Muscle layer of colon (tissue), 2 donors: Measurements from ENCODE around the gene SFTPA1.
"Not testable (repeated sequence)": the region's sequence is repeated elsewhere in the genome, so short reads cannot be mapped to it uniquely, and the experiment has no call there.

Source experiments
- H3K27ac ChIP-seq: one replicate; pipeline ENCODE4 v1.7.0; 2013; ENCODE audit warnings: low read depth, mild to moderate bottlenecking, low read length, moderate library complexity
- H3K27me3 ChIP-seq, 2 donors: one replicate each; pipeline ENCODE4 v1.7.0; 2013; ENCODE audit warnings: low read length in 2 of 2, mild to moderate bottlenecking in 2 of 2; ENCODE audit not compliant: insufficient read depth in 2 of 2, control insufficient read depth in 1 of 2
- H3K36me3 ChIP-seq: one replicate; pipeline ENCODE4 v1.7.0; 2013; ENCODE audit warnings: mild to moderate bottlenecking, low read length; ENCODE audit not compliant: insufficient read depth
- H3K4me1 ChIP-seq: one replicate; pipeline ENCODE4 v1.7.0; 2013; ENCODE audit warnings: mild to moderate bottlenecking, low read length; ENCODE audit not compliant: insufficient read depth
- H3K4me3 ChIP-seq, 2 donors: one replicate each; pipeline ENCODE4 v1.7.0; 2013; ENCODE audit warnings: low read length in 2 of 2, low read depth in 1 of 2, mild to moderate bottlenecking in 1 of 2, moderate library complexity in 1 of 2
- H3K9ac ChIP-seq: one replicate; pipeline ENCODE4 v1.7.0; 2013; ENCODE audit warnings: low read length
- H3K9me3 ChIP-seq: one replicate; pipeline ENCODE4 v1.7.0; 2013; ENCODE audit warnings: mild to moderate bottlenecking, low read length
- donor health status: abdominal sarcoma.
- donor health status: Adenocarcinoma of cecum.

The SFTPA1 gene

GRCh38 chr10:79586933-79587332, 23.8 kb upstream of the SFTPA1 start:
- H3K27me3 ChIP-seq, result peaks cover 0 to 4% of the 10 kb centered on the region in 2 donors
- H3K9ac ChIP-seq, result no peak overlapping the region
- H3K36me3 ChIP-seq, result no peaks in the 10 kb centered on the region
- no peak overlapping the region for H3K27ac ChIP-seq
- no peaks in the 10 kb centered on the region for H3K4me1 ChIP-seq
- no peaks in the 10 kb centered on the region for H3K9me3 ChIP-seq
- H3K4me3 ChIP-seq, result no peak overlapping the region

GRCh38 chr10:79588800-79589199, 21.9 kb upstream of the SFTPA1 start:
- H3K4me3 ChIP-seq, result no peak overlapping the region
- no peak overlapping the region for H3K9ac ChIP-seq
- no peak overlapping the region for H3K27ac ChIP-seq
- no peaks in the 10 kb centered on the region for H3K9me3 ChIP-seq
- H3K27me3 ChIP-seq, result peaks cover 0 to 4% of the 10 kb centered on the region in 2 donors
- no peaks in the 10 kb centered on the region for H3K4me1 ChIP-seq
- no peaks in the 10 kb centered on the region for H3K36me3 ChIP-seq

GRCh38 chr10:79593377-79593776, 17.4 kb upstream of the SFTPA1 start:
- no peaks in the 10 kb centered on the region for H3K9me3 ChIP-seq
- H3K4me1 ChIP-seq, result no peaks in the 10 kb centered on the region
- H3K4me3 ChIP-seq, result no peak overlapping the region
- H3K27ac ChIP-seq, result no peak overlapping the region
- H3K9ac ChIP-seq, result no peak overlapping the region
- no peaks in the 10 kb centered on the region for H3K36me3 ChIP-seq
- H3K27me3 ChIP-seq, result peaks cover 0 to 4% of the 10 kb centered on the region in 2 donors

GRCh38 chr10:79594565-79594964, 16.2 kb upstream of the SFTPA1 start:
- not testable (repeated sequence) for H3K27ac ChIP-seq, H3K4me3 ChIP-seq, H3K9me3 ChIP-seq, H3K4me1 ChIP-seq, H3K27me3 ChIP-seq, H3K9ac ChIP-seq, H3K36me3 ChIP-seq

GRCh38 chr10:79595510-79595909, 15.2 kb upstream of the SFTPA1 start:
- Histone ChIP-seq H3K27me3 (no peaks in the 10 kb centered on the region), H3K9ac (no peak overlapping the region), H3K4me3 (no peak overlapping the region), H3K36me3 (no peaks in the 10 kb centered on the region), H3K27ac (no peak overlapping the region), H3K4me1 (no peaks in the 10 kb centered on the region), H3K9me3 (no peaks in the 10 kb centered on the region)

DNA sequence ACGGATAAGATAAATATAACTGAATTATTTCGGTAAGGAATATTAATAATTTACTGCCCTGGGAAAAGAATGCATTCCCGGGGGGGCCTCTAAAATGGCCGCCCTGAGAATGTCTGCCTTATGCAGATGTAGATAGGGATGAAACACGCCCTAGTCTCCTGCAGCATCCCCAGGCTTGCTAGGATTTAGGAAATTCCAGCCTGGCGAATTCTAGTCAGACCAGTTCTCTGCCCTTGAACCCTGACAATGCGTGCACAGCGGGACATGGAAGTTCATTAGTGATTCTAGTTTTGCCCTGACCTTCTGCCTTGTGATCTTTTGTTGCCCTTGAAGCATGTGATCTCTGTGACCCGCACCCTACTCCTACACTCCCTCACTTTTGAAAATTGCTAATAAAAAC, 11.1 kb upstream of the SFTPA1 start:
- not testable (repeated sequence) for H3K9me3 ChIP-seq, H3K4me3 ChIP-seq, H3K9ac ChIP-seq, H3K27ac ChIP-seq, H3K27me3 ChIP-seq, H3K4me1 ChIP-seq, H3K36me3 ChIP-seq

DNA sequence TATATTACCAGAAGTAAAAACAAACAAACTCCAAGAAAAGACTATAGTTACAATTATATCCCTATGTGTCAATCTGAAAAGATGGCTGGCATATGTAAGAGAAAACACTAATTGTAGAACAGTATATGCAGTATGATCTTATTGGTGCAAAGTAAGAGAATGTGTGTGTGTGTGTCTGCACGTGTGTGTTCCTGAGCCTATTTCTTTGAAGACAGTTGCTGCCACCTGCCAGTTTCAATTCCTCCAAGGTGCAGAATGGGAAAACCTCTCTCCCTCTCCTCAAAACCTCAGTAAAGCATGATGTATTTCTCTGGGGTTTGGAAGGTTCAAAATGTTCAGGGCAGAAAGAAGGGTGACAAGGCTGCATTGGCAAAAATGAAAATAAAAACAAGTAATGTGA, 8.8 kb upstream of the SFTPA1 start:
- Histone ChIP-seq H3K27me3 (no peaks in the 10 kb centered on the region), H3K9ac (no peak overlapping the region), H3K4me3 (no peak overlapping the region), H3K27ac (no peak overlapping the region), H3K4me1 (no peaks in the 10 kb centered on the region), H3K36me3 (no peaks in the 10 kb centered on the region), H3K9me3 (no peaks in the 10 kb centered on the region)

- H3K4me3 ChIP-seq, result no peak overlapping the region
Measured at GRCh38 chr10:79602953-79603352, 7.8 kb upstream of the SFTPA1 start.

DNA sequence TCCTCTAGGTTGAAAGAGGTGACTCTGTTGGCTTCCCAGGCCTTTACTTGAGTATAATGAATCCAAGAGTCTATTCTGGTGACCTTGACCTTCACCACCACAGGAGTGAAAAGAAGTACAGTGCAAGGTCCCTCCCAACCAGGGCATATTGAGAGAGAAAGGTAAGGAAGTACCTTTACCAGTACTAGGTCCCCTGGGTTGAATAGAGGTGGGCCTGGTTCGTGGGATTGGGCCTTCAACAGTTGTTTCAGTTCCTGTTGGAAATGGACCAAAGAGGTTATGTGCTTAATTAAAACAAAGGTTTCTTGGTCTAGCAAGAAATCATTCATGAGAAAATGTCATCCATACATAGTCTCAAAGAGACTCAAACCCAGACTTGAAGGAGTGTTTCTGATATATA, 6.4 kb upstream of the SFTPA1 start:
- Histone ChIP-seq H3K27ac (no peak overlapping the region), H3K27me3 (no peaks in the 10 kb centered on the region), H3K36me3 (no peaks in the 10 kb centered on the region), H3K9ac (no peak overlapping the region), H3K4me3 (no peak overlapping the region), H3K9me3 (no peaks in the 10 kb centered on the region), H3K4me1 (no peaks in the 10 kb centered on the region)

More at GRCh38 chr10:79602953-79603352, 7.8 kb upstream of the SFTPA1 start:
- Histone ChIP-seq H3K4me1 (no peaks in the 10 kb centered on the region), H3K27me3 (no peaks in the 10 kb centered on the region), H3K36me3 (no peaks in the 10 kb centered on the region), H3K27ac (no peak overlapping the region), H3K9me3 (no peaks in the 10 kb centered on the region), H3K9ac (no peak overlapping the region)

DNA sequence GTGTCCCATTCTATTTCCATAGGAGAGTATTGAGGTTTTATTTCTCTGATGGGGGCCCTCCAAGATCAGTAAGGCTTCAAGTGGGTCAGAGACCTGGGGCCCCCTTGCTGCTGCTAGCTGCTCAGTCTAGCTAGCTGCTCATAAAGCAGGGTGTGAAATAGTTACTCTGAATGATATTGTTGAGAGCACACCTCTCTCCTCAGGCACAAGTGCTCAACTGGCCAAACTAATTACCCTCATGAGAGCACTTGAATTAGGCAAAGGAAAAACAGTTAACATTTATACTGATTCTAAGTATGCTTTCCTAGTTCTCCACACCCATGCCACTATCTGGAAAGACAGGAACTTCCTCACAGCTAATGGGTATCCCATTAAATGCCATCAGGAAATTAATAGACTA, 5.4 kb upstream of the SFTPA1 start:
- no peaks in the 10 kb centered on the region for H3K36me3 ChIP-seq
- no peaks in the 10 kb centered on the region for H3K9me3 ChIP-seq
- H3K4me3 ChIP-seq, result no peak overlapping the region
- no peaks in the 10 kb centered on the region for H3K27me3 ChIP-seq
- no peaks in the 10 kb centered on the region for H3K4me1 ChIP-seq
- no peak overlapping the region for H3K9ac ChIP-seq
- no peak overlapping the region for H3K27ac ChIP-seq

DNA sequence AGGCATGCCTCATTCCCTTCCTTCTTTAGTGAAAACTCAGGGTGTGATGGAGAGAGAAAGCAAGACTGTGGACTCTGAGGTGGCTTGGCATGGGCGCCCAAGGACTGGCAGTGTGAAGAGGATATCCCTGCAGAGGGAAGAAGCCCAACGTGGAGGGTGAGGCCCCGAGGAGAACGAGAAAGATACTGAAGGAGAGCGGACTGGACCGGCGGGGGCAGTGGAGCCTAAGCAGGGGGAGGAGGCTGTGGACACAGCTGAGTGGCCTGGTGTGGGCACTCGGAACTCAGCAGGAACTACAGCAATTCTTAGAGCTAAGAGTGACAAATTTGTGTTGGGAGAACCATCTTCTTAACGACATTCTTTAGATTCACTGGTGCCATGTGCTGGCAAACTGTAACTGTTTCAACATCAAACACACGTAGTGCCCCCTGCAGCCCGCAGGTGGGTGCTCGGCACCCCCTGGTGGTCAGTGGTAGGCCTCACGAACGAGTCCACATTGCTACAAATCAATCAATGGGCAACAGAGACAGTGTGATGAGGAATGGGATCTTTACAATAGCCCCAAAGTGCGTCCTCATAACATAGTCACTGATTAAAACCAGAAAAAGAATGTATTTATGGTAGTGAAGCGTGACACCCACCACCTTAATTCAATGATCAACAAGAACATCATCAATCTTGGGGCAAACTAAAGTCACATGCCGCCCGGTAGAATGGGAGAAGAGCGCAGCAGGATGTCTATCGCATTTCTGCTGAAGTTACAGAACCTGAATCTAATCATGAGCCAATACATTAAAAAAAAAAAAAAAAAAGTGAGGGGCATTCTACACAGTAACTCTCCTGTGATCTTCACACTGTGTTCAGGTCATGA, 2.0 kb upstream of the SFTPA1 start:
- Histone ChIP-seq H3K36me3 (no peaks in the 10 kb centered on the region), H3K9ac (no peak overlapping the region), H3K27me3 (no peaks in the 10 kb centered on the region), H3K4me3 (no peak overlapping the region), H3K4me1 (no peaks in the 10 kb centered on the region), H3K9me3 (no peaks in the 10 kb centered on the region), H3K27ac (no peak overlapping the region)
